Natural killer cell treated with Interleukin-12 subunit alpha and Interleukin-12 subunit beta and Interleukin-15 and Interleukin-18, amount 100 ng/mL, for 72 hours (primary cell): ENCODE measurements around the gene VMO1. TPM values are rescaled to one million over a fixed set of nuclear protein-coding genes. Genes with fewer than 3 reads are reported as not detected.
A peak's percentile ranks its signal among the peaks of the same experiment; 100 is the strongest.

Experiments used
- ATAC-seq, 2 donors: fragments of 150-1000 bp; cut with Tn5 transposase in 1 of 2; sonication (Bioruptor Pico), chemical (Tn5 transposase) in 1 of 2; 2 replicates each; pipeline ENCODE4 v1.10.0; 2021
- DNase-seq: peaks from one replicate; pipeline ENCODE4 v3.0.0; 2022; ENCODE audit warnings: low spot score
- H3K27ac Mint-ChIP-seq, 2 donors: 1 replicate in 1 of 2; 2 replicates in 1 of 2; pipeline ENCODE4 v1.8.0; 2022; ENCODE audit warnings: mixed read lengths in 2 of 2, mild to moderate bottlenecking in 1 of 2, moderate library complexity in 1 of 2
- H3K27me3 Mint-ChIP-seq, 2 donors: 1 replicate in 1 of 2; 2 replicates in 1 of 2; pipeline ENCODE4 v1.8.0; 2022; ENCODE audit warnings: mixed read lengths in 2 of 2
- H3K36me3 Mint-ChIP-seq: one replicate; pipeline ENCODE4 v1.8.0; 2022; ENCODE audit warnings: mixed read lengths
- H3K4me1 Mint-ChIP-seq, 2 donors: 1 replicate in 1 of 2; 2 replicates in 1 of 2; pipeline ENCODE4 v1.8.0; 2022; ENCODE audit warnings: low read depth in 2 of 2, mixed read lengths in 2 of 2, mild to moderate bottlenecking in 1 of 2
- H3K4me3 Mint-ChIP-seq: one replicate; pipeline ENCODE4 v1.8.0; 2022; ENCODE audit warnings: mixed read lengths
- H3K9me3 Mint-ChIP-seq: 2 replicates; pipeline ENCODE4 v1.8.0; 2022; ENCODE audit warnings: mixed read lengths
- total RNA-seq, 2 donors: library from RNA; stranded (reverse); gene quantifications; one replicate each; pipeline ENCODE4 v1.2.3, GENCODE V29; 2022

The VMO1 gene
- total RNA-seq, 2 donors from 2014 or later = 4.5 to 15.4 TPM

DNA sequence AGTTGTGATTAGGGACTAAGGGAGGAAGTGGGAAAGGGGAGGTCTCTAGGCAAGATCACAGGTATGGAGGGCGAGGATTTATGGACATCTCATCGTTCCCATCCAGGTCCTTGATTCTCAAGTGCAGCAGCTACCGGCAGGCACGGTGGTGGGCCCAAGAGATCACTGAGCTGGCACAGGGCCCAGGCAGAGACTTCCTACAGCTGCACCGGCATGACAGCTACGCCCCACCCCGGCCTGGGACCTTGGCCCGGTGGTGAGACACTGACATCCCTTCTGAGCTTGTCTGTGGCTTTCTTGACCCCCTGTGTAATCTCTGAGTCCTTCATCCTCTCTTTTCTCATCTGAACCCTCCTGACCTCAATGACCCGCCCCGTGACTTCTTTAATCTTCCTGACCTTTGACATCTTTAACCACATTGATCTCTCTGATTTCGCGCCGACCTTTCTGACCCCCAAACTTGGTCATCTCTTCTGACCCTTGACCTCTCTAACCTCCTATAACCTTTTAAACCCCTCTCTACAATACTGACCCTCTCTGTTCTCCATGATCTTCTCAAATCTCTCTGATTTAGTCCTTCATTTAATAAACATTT lies 24.6 kb upstream of the VMO1 start:
- no peak overlapping the region for H3K27ac Mint-ChIP-seq
- H3K4me1 Mint-ChIP-seq = peaks cover 20 to 25% of the 10 kb centered on the region in 2 donors
- no peaks in the 10 kb centered on the region for H3K9me3 Mint-ChIP-seq
- DNase-seq (no peak), ATAC-seq (no peak)
- no peaks in the 10 kb centered on the region for H3K27me3 Mint-ChIP-seq
- peaks cover 7% of the 10 kb centered on the region for H3K36me3 Mint-ChIP-seq
- no peak overlapping the region for H3K4me3 Mint-ChIP-seq

DNA sequence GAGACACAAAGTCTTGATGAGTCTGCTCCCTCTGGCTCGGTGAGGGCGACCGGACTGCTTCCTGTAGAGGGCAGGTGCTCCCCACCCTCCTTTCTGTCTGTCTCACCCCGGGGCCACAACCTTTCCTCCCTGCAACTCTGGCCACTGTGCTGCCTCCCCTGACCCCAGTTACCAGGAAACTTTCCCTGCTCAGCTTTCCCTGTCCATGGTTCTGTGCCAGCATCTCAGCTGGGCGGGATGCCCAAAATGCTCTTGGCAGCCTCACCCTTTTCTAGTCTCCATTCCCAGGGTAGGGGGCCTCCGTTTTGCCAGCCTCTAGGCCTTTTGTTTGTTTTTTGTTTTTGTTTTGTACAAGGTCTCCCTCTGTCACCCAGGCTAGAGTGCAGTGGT lies 22.2 kb upstream of the VMO1 start:
- Mint-ChIP-seq H3K27ac (peak overlapping the region in 1 of 2 donors; percentile 79), H3K4me3 (peak overlapping the region; percentile 66), H3K9me3 (no peaks in the 10 kb centered on the region), H3K36me3 (peaks cover 7% of the 10 kb centered on the region), H3K4me1 (peaks cover 20 to 26% of the 10 kb centered on the region in 2 donors), H3K27me3 (no peaks in the 10 kb centered on the region)
- DNase-seq = no peak
- ATAC-seq = no peak

DNA sequence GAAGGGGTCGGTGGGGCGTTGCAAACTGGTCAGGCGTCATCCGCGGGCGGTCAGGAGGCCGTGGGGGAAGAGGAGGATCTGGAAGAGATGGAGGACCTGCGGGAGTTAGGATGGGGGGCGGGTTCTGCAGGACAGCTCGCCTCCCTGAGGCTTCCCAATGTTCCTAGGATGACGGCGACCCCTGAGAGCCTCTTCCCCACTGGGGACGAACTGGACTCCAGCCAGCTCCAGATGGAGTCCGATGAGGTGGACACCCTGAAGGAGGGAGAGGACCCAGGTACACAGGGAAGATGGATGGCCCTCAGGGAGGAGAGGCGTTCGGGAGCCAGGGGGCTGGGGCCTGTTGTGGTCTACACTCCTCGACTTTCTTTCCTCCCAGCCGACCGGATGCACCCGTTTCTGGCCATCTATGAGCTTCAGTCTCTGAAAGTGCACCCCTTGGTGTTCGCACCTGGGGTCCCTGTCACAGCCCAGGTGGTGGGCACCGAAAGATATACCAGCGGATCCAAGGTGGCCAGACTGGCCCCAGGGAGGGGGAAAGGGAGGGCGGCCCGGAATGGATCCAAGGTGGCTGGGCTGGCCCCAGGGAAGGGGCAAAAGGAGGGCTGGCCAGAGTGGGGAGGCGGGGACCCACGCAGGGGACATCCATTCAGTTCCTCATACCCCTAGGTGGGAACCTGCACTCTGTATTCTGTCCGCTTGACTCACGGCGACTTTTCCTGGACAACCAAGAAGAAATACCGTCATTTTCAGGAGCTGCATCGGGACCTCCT lies 21.6 kb upstream of the VMO1 start:
- no peak for ATAC-seq
- Mint-ChIP-seq H3K36me3 (peaks cover 7% of the 10 kb centered on the region), H3K27ac (peak overlapping the region in 1 of 2 donors; percentile 27), H3K27me3 (no peaks in the 10 kb centered on the region), H3K4me3 (peak overlapping the region; percentile 66), H3K4me1 (peaks cover 20 to 26% of the 10 kb centered on the region in 2 donors), H3K9me3 (no peaks in the 10 kb centered on the region)
- no peak for DNase-seq

DNA sequence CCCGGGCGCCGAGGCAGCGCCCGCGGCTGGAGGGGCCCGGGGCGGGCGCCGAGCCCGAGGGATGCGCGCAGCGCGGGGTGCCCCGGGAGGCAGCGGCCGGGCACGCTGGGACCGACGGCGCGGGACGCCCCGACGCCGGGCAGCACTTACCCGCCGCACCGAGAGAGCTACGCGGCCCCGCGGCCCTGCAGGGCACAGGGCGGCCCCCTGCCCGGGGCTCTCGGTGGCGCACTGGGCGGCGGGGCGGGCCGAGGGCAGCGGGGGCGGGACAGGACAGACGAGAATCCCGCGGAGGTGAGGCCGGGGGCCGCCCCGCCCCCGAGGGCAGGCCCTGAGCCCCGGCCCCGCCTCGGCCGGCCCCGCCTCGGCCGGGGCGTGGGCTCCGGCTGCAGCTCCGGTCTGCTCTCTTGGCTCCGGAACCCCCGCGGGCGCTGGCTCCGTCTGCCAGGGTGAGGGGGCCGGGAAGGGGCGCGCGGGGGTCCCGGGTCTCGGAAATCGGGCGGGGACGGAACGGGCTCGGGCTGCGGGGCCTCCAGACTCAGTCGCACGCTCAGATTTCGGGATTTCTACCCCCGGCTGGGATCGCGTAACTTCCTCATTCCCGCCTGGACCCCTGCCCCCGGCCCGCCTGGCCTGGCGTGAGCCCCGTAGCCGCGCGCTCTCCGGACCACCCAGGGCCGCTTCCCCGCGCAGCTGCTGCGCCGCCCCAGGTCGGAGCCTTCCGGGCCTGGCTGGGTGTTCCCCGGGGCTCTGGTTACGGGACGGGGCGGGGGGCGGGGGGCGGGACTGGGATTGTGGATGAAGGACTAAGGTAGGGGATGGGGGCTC lies 20.8 kb upstream of the VMO1 start, which contains the start of gene PLD2:
PLD2 (plus strand) TSS at position 376 of the 828 bp plus-strand sequence. CDS start 621 bp downstream, outside the sequence.
- H3K27me3 Mint-ChIP-seq = no peaks in the 10 kb centered on the region
- peak within 1 kb of the TSS in 1 of 2 donors; percentile 27 for H3K27ac Mint-ChIP-seq
- DNase-seq = peak; percentile 92
- ATAC-seq = peak; percentile 100
- H3K9me3 Mint-ChIP-seq = no peaks in the 10 kb centered on the region
- peaks cover 20 to 26% of the 10 kb centered on the region in 2 donors for H3K4me1 Mint-ChIP-seq
- peaks cover 7% of the 10 kb centered on the region for H3K36me3 Mint-ChIP-seq
- H3K4me3 Mint-ChIP-seq = peak within 1 kb of the TSS; percentile 78

DNA sequence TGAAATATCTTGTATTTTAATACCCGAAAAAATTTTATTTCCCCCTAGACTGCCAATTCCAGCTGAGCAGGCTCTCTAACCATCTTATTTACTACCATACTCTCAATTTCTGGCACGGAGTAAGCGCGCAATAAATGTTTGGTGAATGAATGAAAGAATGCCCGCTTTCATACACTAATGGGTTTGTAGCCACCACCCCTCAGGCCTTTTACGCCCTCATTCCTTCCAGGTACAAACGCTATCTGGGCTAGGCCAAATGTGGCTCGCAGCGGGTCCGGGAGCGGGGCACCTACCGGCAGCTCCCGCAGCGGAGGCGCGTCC lies 20.3 kb upstream of the VMO1 start:
- ATAC-seq (no peak), DNase-seq (no peak)
- Mint-ChIP-seq H3K27ac (no peak overlapping the region), H3K27me3 (no peaks in the 10 kb centered on the region), H3K36me3 (peaks cover 7% of the 10 kb centered on the region), H3K4me3 (peak overlapping the region; percentile 78), H3K9me3 (no peaks in the 10 kb centered on the region), H3K4me1 (peaks cover 20 to 26% of the 10 kb centered on the region in 2 donors)

DNA sequence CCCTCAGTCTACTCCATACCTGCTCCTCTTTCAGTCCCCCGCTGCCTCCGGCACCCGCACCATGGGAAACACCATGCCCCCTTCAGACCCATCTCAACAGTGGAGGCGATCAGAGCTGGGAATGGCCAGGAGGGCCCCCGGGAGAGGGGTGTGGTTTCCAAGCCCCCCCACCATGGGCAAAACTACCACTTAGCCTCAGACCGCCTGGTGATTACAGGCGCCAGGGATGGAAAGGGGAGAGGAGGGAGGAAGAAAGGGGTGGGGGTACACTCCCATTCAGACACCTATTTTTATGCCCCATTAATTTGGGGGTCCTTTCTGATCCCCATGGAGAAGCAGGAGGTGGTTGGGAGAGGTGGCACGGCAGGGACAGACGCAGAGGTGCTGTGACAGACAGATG lies 16.1 kb upstream of the VMO1 start, which contains the start of gene C17orf114:
C17orf114 (minus strand) TSS at position 101 of the 400 bp plus-strand sequence.
- Mint-ChIP-seq H3K27ac (peak within 1 kb of the TSS in 1 of 2 donors; percentile 50), H3K27me3 (no peaks in the 10 kb centered on the region), H3K4me3 (no peak within 1 kb of the TSS), H3K4me1 (peaks cover 5 to 6% of the 10 kb centered on the region in 2 donors), H3K9me3 (no peaks in the 10 kb centered on the region), H3K36me3 (no peaks in the 10 kb centered on the region)
- ATAC-seq = no peak
- DNase-seq = peak; percentile 55

DNA sequence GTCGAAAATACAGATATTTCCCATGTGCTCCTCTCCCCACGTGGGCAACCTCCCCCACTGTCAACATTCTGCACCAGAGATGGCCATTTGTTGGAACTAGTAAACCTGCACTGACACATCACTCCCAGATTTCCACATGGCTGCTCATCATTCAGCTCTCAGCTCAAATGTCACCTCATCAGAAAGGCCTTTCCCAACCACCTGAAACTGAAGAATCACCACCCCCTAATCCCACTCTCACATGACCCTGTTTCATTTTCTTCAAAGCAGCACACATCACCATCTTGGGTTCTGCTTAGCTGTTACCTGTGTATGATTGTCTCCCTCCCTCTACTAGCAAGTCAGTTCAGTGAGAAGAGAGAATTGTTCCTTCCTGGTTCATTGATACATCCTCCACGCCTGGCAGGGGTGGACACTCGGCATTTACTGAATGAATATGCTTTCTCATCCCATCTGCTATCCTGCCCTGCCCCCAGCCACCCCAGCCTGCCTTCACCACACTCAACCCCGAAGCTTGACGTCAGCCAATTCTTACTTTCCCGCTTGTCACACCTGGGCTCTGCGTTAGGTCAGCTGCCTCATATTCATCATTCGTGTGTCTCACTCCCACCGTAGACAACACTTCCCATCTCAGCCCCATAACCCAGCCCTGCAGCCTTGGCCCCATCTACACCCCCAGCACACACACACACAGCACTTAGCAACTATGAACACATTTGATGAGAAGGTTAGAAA lies 14.5 kb upstream of the VMO1 start:
- DNase-seq = no peak

DNA sequence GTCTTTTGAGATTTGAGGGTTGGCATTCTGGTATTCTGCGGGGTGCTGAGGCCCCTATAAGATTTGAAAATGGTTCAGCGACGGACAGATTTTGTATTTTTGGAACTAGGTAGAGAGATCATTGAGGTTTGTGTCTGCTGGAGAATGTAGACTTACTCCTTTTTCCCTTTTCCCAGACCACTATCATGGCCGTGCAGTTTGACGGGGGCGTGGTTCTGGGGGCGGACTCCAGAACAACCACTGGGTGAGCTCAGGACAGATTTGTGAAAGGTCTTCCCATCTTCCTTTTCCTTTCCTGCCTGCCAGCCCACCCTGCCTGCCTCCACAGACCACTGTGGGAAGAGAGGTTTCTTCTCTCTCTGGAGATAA lies 10.4 kb upstream of the VMO1 start:
- H3K9me3 Mint-ChIP-seq = no peaks in the 10 kb centered on the region
- DNase-seq = no peak
- H3K4me3 Mint-ChIP-seq = peak overlapping the region; percentile 99
- H3K27ac Mint-ChIP-seq = peak overlapping the region; percentile 88 to 97
- peaks cover 15 to 25% of the 10 kb centered on the region in 2 donors for H3K4me1 Mint-ChIP-seq
- ATAC-seq = peak in 1 of 2 donors; percentile 46
- H3K36me3 Mint-ChIP-seq = peaks cover 8% of the 10 kb centered on the region
- H3K27me3 Mint-ChIP-seq = peaks cover 0 to 4% of the 10 kb centered on the region in 2 donors

More for the DNA sequence above, 14.5 kb upstream of the VMO1 start:
- no peak for ATAC-seq
- peak overlapping the region in 1 of 2 donors; percentile 50 for H3K27ac Mint-ChIP-seq
- no peak overlapping the region for H3K4me3 Mint-ChIP-seq
- no peaks in the 10 kb centered on the region for H3K27me3 Mint-ChIP-seq
- H3K4me1 Mint-ChIP-seq = peaks cover 12 to 14% of the 10 kb centered on the region in 2 donors
- H3K36me3 Mint-ChIP-seq = peaks cover 8% of the 10 kb centered on the region
- no peaks in the 10 kb centered on the region for H3K9me3 Mint-ChIP-seq

DNA sequence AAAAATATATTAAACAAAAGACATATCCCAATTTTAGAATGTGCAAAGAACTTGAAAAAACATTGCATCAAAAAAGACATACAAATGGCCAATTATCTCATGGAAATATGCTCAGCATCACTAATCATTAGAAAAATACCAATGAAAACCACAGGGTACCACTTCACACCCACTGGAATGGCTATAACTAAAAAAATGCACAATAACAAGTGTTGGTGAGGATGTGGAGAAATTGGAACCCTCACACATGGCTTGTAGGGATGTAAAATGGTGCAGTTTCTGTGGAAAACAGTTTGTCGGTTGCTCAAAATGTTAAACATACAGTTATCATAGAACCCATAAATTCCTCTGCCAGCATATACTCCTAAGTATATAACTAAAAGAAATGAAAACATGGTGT lies 9.0 kb upstream of the VMO1 start:
- Mint-ChIP-seq H3K4me1 (peaks cover 25 to 37% of the 10 kb centered on the region in 2 donors), H3K27ac (peak overlapping the region; percentile 88 to 97)
- ATAC-seq = no peak

DNA sequence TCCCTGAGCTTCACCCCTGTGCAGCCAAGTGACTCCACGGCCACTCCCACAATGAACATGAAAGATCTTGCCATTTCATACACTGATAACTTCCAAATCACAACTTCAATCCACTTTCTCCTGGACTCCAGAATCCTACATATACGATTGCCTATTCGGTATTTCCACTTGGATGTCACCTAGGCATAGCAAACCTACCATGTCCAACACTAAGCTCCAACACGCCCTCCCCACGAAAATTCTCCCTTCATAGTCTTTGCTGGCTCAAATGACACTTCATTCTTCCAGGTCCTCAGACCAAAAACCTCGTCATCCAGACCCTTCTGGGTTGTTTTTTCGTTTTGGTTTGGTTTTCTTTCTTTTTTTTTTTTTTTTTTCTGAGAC lies 4.5 kb upstream of the VMO1 start:
- H3K36me3 Mint-ChIP-seq = no peaks in the 10 kb centered on the region
- ATAC-seq (no peak), DNase-seq (no peak)
- H3K4me3 Mint-ChIP-seq = peak overlapping the region; percentile 84
- H3K27me3 Mint-ChIP-seq = peaks cover 0 to 12% of the 10 kb centered on the region in 2 donors
- peaks cover 38 to 45% of the 10 kb centered on the region in 2 donors for H3K4me1 Mint-ChIP-seq
- H3K27ac Mint-ChIP-seq = peak overlapping the region; percentile 89 to 93
- H3K9me3 Mint-ChIP-seq = no peaks in the 10 kb centered on the region

More for the DNA sequence above, 9.0 kb upstream of the VMO1 start:
- Mint-ChIP-seq H3K9me3 (no peaks in the 10 kb centered on the region), H3K36me3 (peaks cover 8% of the 10 kb centered on the region), H3K4me3 (peak overlapping the region; percentile 99), H3K27me3 (peaks cover 0 to 4% of the 10 kb centered on the region in 2 donors)
- DNase-seq = no peak

DNA sequence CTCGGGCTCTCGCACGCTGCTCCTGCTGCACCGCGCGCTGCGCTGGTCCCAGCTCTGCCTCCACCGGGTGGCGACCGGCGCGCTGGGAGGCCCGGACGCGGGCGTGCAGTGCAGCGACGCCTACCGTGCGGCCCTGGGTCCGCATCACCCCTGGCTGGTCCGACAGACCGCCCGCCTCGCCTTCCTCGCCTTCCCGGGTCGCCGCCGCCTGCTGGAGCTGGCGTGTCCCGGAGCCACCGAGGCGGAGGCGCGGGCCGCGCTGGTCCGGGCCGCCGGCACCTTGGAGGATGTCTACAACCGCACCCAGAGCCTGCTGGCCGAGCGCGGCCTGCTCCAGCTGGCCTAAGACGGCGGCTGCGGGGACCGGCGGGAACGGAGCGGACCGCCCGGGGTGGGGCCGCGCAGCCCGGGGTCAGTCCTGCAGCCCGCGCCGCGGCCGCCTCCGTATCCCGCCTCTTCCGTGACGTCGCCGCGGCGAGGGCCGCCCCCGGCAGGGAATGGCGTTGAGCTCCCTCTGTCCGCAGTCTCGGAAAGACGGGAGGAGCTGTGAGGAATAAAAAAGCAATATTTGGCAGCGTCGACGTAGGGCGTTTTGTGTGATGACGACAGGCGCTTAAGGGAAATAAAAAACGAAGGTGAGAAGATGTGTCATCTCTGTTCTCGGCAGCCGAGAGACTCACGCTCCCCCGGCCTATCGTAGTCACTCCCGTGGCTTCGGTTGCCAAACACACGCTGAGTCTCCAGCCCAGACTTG lies 4.0 kb upstream of the VMO1 start:
- peak; percentile 91 for DNase-seq
- Mint-ChIP-seq H3K27me3 (peaks cover 0 to 14% of the 10 kb centered on the region in 2 donors), H3K4me3 (peak overlapping the region; percentile 84), H3K27ac (peak overlapping the region; percentile 89 to 93), H3K4me1 (peaks cover 37 to 40% of the 10 kb centered on the region in 2 donors), H3K36me3 (no peaks in the 10 kb centered on the region), H3K9me3 (no peaks in the 10 kb centered on the region)
- peak; percentile 92 for ATAC-seq

DNA sequence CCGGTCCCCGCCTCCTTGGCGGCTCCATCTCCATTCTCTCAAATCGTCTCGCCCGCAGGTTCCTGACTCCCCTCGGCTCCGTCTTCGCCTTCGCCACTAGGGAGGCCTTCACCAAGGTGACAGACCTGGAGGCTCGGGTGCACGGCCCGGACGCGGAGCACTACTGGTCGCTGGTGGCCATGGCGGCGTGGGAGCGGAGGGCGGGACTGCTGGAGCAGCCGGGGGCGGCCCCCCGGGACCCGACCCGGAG lies 3.5 kb upstream of the VMO1 start:
- H3K4me1 Mint-ChIP-seq = peaks cover 37 to 38% of the 10 kb centered on the region in 2 donors
- peak overlapping the region; percentile 84 for H3K4me3 Mint-ChIP-seq
- ATAC-seq (no peak), DNase-seq (no peak)
- H3K27me3 Mint-ChIP-seq = peaks cover 0 to 14% of the 10 kb centered on the region in 2 donors
- no peaks in the 10 kb centered on the region for H3K9me3 Mint-ChIP-seq
- H3K27ac Mint-ChIP-seq = peak overlapping the region in 1 of 2 donors; percentile 93
- no peaks in the 10 kb centered on the region for H3K36me3 Mint-ChIP-seq
